ENCODE results near the gene MID1. TPM values are rescaled to one million over a fixed set of nuclear protein-coding genes. Genes with fewer than 3 reads are reported as not detected.

Gene MID1
- total RNA-seq, 2 donors from 2014 or later: 8.0 to 9.6 TPM

DNA sequence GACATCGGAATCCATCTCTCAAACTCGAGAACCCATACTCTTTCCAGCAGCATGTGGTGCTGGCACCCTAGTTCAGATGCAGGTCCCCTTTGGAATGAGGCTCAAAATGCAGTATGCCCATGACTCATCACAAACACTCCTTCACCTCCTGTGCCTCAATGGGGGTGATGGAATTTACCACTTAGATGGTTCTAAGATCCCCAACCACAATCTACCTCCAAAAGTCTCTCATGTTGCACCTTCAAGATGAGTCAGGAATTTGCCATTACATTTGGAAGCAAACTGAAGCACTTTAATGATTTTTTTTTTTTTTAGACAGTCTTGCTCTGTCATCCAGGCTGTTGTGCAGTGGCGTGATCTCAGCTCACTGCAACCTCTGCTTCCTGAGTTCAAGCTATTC lies 8.5 kb upstream of the MID1 start:
- no peaks in the 10 kb centered on the region for H3K27me3 ChIP-seq
- TF ChIP-seq CTCF (IDR thresholded peaks at IDR 0.05): no peak

GRCh38 chrX:10622197-10622596 lies 1.8 kb upstream of the MID1 start:
- Histone ChIP-seq H3K9me3 (no peaks in the 10 kb centered on the region), H3K36me3 (no peaks in the 10 kb centered on the region), H3K27ac (no peak overlapping the region), H3K4me3 (no peak overlapping the region), H3K4me1 (no peaks in the 10 kb centered on the region), H3K27me3 (no peaks in the 10 kb centered on the region)
- no peak for DNase-seq (ENCODE audit: low spot score)
- no peak for TF ChIP-seq CTCF (IDR thresholded peaks at IDR 0.05)

More for the DNA sequence above, 8.5 kb upstream of the MID1 start:
- Histone ChIP-seq H3K4me1 (no peaks in the 10 kb centered on the region), H3K4me3 (no peak overlapping the region), H3K36me3 (no peaks in the 10 kb centered on the region), H3K9me3 (no peaks in the 10 kb centered on the region), H3K27ac (no peak overlapping the region)
- no peak for DNase-seq (ENCODE audit: low spot score)

- no peaks in the 10 kb centered on the region for H3K36me3 ChIP-seq
- peak overlapping the region; percentile 38 to 56 for H3K4me3 ChIP-seq
- H3K4me1 ChIP-seq: no peaks in the 10 kb centered on the region
- no peak for DNase-seq (ENCODE audit: low spot score)
- peak overlapping the region; percentile 57 to 59 for H3K27ac ChIP-seq
- TF ChIP-seq CTCF (IDR thresholded peaks at IDR 0.05): no peak
- H3K9me3 ChIP-seq: no peaks in the 10 kb centered on the region
- no peaks in the 10 kb centered on the region for H3K27me3 ChIP-seq
Measured at GRCh38 chrX:10619425-10620046, 849 bp downstream of the MID1 start.

DNA sequence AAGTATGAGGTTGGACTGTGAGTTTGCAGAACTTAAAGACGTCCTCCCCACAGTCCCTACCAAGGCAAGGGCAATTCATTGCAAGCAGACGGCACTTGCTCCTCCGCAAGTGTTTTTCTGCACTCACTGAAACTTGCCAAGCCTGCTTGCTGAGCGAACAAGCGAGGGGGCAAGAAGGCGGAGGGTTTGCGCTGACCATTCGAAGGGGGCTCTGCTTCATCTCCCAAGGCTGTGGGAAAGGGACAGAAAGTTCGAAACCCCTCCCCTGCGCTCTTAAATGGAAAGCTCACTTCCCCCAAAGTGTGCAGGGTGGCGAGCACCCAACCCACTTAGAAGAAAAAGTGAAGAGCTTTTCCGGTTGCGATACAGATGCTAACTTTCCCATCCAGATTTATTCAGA lies 1.4 kb downstream of the MID1 start:
- TF ChIP-seq CTCF (IDR thresholded peaks at IDR 0.05): no peak
- Histone ChIP-seq H3K27me3 (no peaks in the 10 kb centered on the region), H3K9me3 (no peaks in the 10 kb centered on the region), H3K4me3 (peak overlapping the region; percentile 38 to 56), H3K36me3 (no peaks in the 10 kb centered on the region), H3K4me1 (no peaks in the 10 kb centered on the region), H3K27ac (peak overlapping the region; percentile 9 to 59)
- no peak for DNase-seq (ENCODE audit: low spot score)

DNA sequence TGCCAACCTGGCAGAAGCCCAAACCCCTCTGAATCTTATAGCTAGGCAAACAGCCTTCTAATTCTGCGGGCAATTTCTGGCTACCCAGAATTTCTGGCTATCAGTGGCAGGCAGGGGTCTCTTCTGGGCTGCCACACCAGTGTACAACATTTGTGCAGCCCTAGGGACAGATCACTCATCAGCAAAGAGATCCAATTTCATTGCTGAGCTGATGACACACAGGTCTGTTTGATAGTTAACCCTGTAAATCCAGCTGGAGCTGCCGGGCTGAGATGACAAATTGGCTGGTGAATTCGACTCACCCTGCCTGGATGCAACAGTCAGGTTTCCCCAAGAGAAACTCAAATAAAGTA lies 2.4 kb downstream of the MID1 start:
- Histone ChIP-seq H3K4me3 (peak overlapping the region in 1 of 2 donors; percentile 56), H3K36me3 (no peaks in the 10 kb centered on the region), H3K27me3 (no peaks in the 10 kb centered on the region), H3K9me3 (no peaks in the 10 kb centered on the region), H3K4me1 (no peaks in the 10 kb centered on the region), H3K27ac (no peak overlapping the region)
- TF ChIP-seq CTCF (IDR thresholded peaks at IDR 0.05): no peak
- no peak for DNase-seq (ENCODE audit: low spot score)
